Nephron progenitor cell (in vitro differentiated cells): ENCODE measurements around the gene ZMYM2.

Experiments used
- DNase-seq: peaks from one replicate; pipeline ENCODE4 v3.0.0; 2021
- H3K27ac Mint-ChIP-seq: 2 replicates; pipeline ENCODE4 v1.8.0; 2021; ENCODE audit warnings: mild to moderate bottlenecking, moderate library complexity, mixed read lengths
- H3K27me3 Mint-ChIP-seq: 2 replicates; pipeline ENCODE4 v1.8.0; 2021; ENCODE audit warnings: mild to moderate bottlenecking, low read depth, mixed read lengths; ENCODE audit not compliant: poor library complexity
- H3K36me3 Mint-ChIP-seq: 2 replicates; pipeline ENCODE4 v1.8.0; 2021; ENCODE audit warnings: low read depth, mixed read lengths
- H3K4me1 Mint-ChIP-seq: 2 replicates; pipeline ENCODE4 v1.8.0; 2021; ENCODE audit warnings: mixed read lengths
- H3K4me3 Mint-ChIP-seq: 2 replicates; pipeline ENCODE4 v1.8.0; 2021; ENCODE audit warnings: mild to moderate bottlenecking, moderate library complexity, mixed read lengths
- H3K9me3 Mint-ChIP-seq: 2 replicates; pipeline ENCODE4 v1.8.0; 2021; ENCODE audit warnings: mild to moderate bottlenecking, moderate library complexity, mixed read lengths
- TF ChIP-seq, protein P1 (sequence below): fragments of 200-600 bp; sonication (generic); IDR thresholded peaks from 2 replicates; pipeline ENCODE4 v1.5.0; 2021; ENCODE audit warnings: antibody characterized with exemption

The ZMYM2 gene

GRCh38 chr13:20125783-20126165 lies 167.2 kb downstream of the ZMYM2 start:
- peaks cover 7% of the 10 kb centered on the region for H3K4me1 Mint-ChIP-seq
- no peak overlapping the region for H3K27ac Mint-ChIP-seq
- H3K27me3 Mint-ChIP-seq, result peaks cover 33% of the 10 kb centered on the region
- H3K9me3 Mint-ChIP-seq, result no peaks in the 10 kb centered on the region
- DNase-seq, result no peak
- H3K4me3 Mint-ChIP-seq, result no peak overlapping the region
- TF ChIP-seq, protein P1, sequence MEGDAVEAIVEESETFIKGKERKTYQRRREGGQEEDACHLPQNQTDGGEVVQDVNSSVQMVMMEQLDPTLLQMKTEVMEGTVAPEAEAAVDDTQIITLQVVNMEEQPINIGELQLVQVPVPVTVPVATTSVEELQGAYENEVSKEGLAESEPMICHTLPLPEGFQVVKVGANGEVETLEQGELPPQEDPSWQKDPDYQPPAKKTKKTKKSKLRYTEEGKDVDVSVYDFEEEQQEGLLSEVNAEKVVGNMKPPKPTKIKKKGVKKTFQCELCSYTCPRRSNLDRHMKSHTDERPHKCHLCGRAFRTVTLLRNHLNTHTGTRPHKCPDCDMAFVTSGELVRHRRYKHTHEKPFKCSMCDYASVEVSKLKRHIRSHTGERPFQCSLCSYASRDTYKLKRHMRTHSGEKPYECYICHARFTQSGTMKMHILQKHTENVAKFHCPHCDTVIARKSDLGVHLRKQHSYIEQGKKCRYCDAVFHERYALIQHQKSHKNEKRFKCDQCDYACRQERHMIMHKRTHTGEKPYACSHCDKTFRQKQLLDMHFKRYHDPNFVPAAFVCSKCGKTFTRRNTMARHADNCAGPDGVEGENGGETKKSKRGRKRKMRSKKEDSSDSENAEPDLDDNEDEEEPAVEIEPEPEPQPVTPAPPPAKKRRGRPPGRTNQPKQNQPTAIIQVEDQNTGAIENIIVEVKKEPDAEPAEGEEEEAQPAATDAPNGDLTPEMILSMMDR, result no peak
- H3K36me3 Mint-ChIP-seq, result no peaks in the 10 kb centered on the region

DNA sequence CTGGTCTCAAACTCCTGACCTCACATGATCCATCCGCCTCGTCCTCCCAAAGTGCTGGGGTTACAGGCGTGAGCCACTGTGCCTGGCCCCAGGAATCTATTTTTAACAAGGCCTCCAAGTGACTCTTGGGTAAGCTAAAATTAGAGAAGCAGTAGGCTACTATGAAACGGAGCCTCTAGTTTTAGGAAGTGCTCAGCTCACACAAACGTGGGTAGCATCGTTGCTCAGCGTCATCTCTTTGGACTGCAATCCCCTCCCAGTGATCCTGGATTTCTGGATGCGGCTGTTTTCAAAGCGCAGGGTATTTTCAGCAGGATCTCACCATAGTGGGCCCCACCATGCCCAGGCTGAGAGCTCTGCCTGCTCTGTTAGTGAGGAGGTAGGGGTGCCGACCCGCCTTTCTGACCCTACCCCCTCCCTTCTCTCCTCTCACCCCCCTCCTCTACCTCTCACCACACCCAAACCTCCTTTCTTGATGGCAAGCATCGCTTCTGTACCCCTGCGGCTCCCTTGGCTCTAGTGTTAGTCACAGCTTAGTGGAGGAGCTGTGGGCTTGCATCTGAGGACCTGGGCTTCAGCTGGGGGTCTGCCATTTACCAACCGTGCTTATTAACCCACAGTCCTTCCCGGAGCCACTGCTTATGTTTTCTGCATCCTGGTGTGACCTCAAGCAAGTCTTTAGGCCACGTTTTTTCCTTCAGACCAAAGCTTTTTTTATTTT lies 168.2 kb downstream of the ZMYM2 start:
- H3K27ac Mint-ChIP-seq, result no peak overlapping the region
- H3K36me3 Mint-ChIP-seq, result no peaks in the 10 kb centered on the region
- H3K4me1 Mint-ChIP-seq, result no peaks in the 10 kb centered on the region
- H3K27me3 Mint-ChIP-seq, result peaks cover 33% of the 10 kb centered on the region
- TF ChIP-seq, protein P1, result no peak
- no peak overlapping the region for H3K4me3 Mint-ChIP-seq
- no peaks in the 10 kb centered on the region for H3K9me3 Mint-ChIP-seq
- DNase-seq, result no peak

- peaks cover 30% of the 10 kb centered on the region for H3K27me3 Mint-ChIP-seq
- H3K4me1 Mint-ChIP-seq, result no peaks in the 10 kb centered on the region
- no peaks in the 10 kb centered on the region for H3K9me3 Mint-ChIP-seq
- H3K27ac Mint-ChIP-seq, result no peak overlapping the region
- peak overlapping the region; percentile 64 for H3K4me3 Mint-ChIP-seq
- TF ChIP-seq, protein P1, result no peak
- no peaks in the 10 kb centered on the region for H3K36me3 Mint-ChIP-seq
- no peak for DNase-seq
These were observed 168.7 kb downstream of the ZMYM2 start for GRCh38 chr13:20127262-20127561.

- Mint-ChIP-seq H3K27me3 (peaks cover 30% of the 10 kb centered on the region), H3K4me1 (no peaks in the 10 kb centered on the region), H3K4me3 (peak overlapping the region; percentile 67), H3K36me3 (no peaks in the 10 kb centered on the region), H3K9me3 (no peaks in the 10 kb centered on the region), H3K27ac (no peak overlapping the region)
- TF ChIP-seq, protein P1, result peak; percentile 9
- DNase-seq, result peak; percentile 68
These were observed 169.3 kb downstream of the ZMYM2 start for GRCh38 chr13:20127562-20128458.

DNA sequence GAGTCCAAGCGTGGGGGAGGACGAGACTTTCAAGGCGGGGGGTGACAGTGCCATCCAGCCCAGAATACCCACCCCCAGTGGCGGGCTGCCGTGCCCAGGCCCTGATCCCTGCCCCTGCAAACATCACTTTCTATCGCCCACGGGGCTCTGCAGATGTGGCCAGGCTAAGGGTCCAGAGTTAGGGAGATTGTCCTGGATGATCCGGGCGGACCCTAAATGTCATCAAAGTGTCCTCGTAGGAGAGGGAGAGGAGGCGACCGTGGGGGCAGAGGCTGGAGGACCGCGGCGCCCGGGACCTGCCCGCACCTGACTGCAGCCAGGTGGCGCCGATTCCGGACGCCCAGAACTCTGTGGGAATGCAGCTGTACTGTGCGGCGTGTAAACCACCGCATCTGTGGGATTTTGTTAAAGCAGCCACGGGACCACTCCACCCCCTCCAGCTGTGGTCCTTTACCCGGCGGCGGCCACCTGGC lies 170.0 kb downstream of the ZMYM2 start:
- H3K27ac Mint-ChIP-seq, result no peak overlapping the region
- peaks cover 28% of the 10 kb centered on the region for H3K27me3 Mint-ChIP-seq
- H3K36me3 Mint-ChIP-seq, result no peaks in the 10 kb centered on the region
- H3K9me3 Mint-ChIP-seq, result no peaks in the 10 kb centered on the region
- H3K4me3 Mint-ChIP-seq, result peak overlapping the region; percentile 67
- TF ChIP-seq, protein P1, result no peak
- no peaks in the 10 kb centered on the region for H3K4me1 Mint-ChIP-seq
- DNase-seq, result peak; percentile 21
